BJ (cell line): Measurements from ENCODE around the gene ZFYVE28. TPM values are rescaled to one million over a fixed set of nuclear protein-coding genes. Genes with fewer than 3 reads are reported as not detected.

Source experiments
- CTCF ChIA-PET: fragments of 350-600 bp; formaldehyde crosslinking; extraction: SDS; loops from one replicate; lab custom pipeline; 2021; ENCODE audit warnings: antibody characterized with exemption, inconsistent platforms; lab: Yijun Ruan, JAX
- POLR2A ChIA-PET: fragments of 300-600 bp; sonication (Branson Sonifier 250); formaldehyde crosslinking; extraction: SDS; loops from one replicate; lab custom pipeline; 2021; ENCODE audit warnings: antibody characterized with exemption; lab: Charles Lee
- DNase-seq: peaks from one replicate; pipeline ENCODE4 v3.0.0-alpha.2; 2011; ENCODE audit warnings: low read depth
- H3K27me3 ChIP-seq: 2 replicates; pipeline ENCODE4 v1.6.0; 2011; ENCODE audit warnings: low read length; ENCODE audit not compliant: control insufficient read depth, insufficient read depth
- H3K36me3 ChIP-seq: 2 replicates; pipeline ENCODE4 v1.5.1; 2011; ENCODE audit warnings: low read length; ENCODE audit not compliant: control insufficient read depth, insufficient read depth
- H3K4me3 ChIP-seq: 2 replicates; pipeline ENCODE4 v1.5.1; 2011; ENCODE audit warnings: low read depth, mild to moderate bottlenecking, control low read depth, low read length
- CTCF ChIP-seq: IDR thresholded peaks from 2 replicates; pipeline ENCODE4 v1.5.1; 2011; ENCODE audit warnings: low read depth, mild to moderate bottlenecking, control low read depth, inconsistent platforms, low read length, moderate library complexity; ENCODE audit not compliant: insufficient read depth
- polyA plus RNA-seq: library from polyadenylated mRNA; depleted of rRNA; stranded (reverse); fragments of >200 nt; gene quantifications from 2 replicates; pipeline ENCODE4 v1.2.3, GENCODE V29; 2011

Gene ZFYVE28
- polyA plus RNA-seq, 1 experiment, result 4.4 TPM

GRCh38 chr4:2303121-2303685 lies 115.2 kb downstream of the ZFYVE28 start:
- no peak overlapping the region for H3K4me3 ChIP-seq
- no peak for TF ChIP-seq CTCF
- ChIA-PET CTCF (no interaction called here), POLR2A (no interaction called here)
- H3K36me3 ChIP-seq, result no peaks in the 10 kb centered on the region
- no peak for DNase-seq
- H3K27me3 ChIP-seq, result peaks cover 2% of the 10 kb centered on the region

GRCh38 chr4:2302387-2303119 lies 115.9 kb downstream of the ZFYVE28 start:
- ChIA-PET POLR2A (no interaction called here), CTCF (no interaction called here)
- Histone ChIP-seq H3K36me3 (no peaks in the 10 kb centered on the region), H3K4me3 (no peak overlapping the region), H3K27me3 (peaks cover 2% of the 10 kb centered on the region)
- DNase-seq, result no peak
- TF ChIP-seq CTCF, result no peak

DNA sequence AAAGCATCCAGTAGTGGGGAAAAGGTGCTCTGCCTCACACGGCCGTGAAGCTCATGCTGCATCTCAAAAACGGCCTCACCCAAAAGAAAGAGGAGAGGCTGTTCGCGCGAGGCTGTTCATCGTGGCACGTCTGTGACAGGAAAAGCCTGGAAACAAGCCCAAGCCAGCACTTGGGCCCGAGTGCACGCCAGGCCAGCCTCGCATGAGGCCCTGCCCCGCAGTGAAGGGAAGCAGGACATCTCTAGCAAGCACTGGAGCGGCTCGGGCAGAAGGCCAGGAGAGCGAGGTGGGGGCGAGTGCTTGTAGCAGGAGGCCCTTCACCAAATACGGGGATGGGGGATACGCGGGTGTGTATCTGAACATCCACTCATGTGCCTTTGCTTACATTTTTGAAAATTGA lies 116.6 kb downstream of the ZFYVE28 start:
- no peak for DNase-seq
- TF ChIP-seq CTCF, result no peak
- ChIA-PET CTCF (no interaction called here), POLR2A (no interaction called here)
- no peaks in the 10 kb centered on the region for H3K36me3 ChIP-seq
- H3K27me3 ChIP-seq, result peaks cover 2% of the 10 kb centered on the region
- no peak overlapping the region for H3K4me3 ChIP-seq

- ChIA-PET POLR2A (no interaction called here), CTCF (interaction anchor here (0.6 kb wide), 2 partner anchors 87 to 825 kb away, joined by 3 read pairs; no protein-coding TSS in a partner anchor)
- no peak for TF ChIP-seq CTCF
- no peak for DNase-seq
- peaks cover 2% of the 10 kb centered on the region for H3K27me3 ChIP-seq
- no peak overlapping the region for H3K4me3 ChIP-seq
- no peaks in the 10 kb centered on the region for H3K36me3 ChIP-seq
Observed at GRCh38 chr4:2301225-2301642, 117.2 kb downstream of the ZFYVE28 start.

GRCh38 chr4:2300431-2301224 lies 117.8 kb downstream of the ZFYVE28 start:
- POLR2A ChIA-PET, result no interaction called here
- no peak for TF ChIP-seq CTCF
- DNase-seq, result no peak
- CTCF ChIA-PET, result interaction anchor here (0.6 kb wide), 2 partner anchors 87 to 826 kb away, joined by 3 read pairs; no protein-coding TSS in a partner anchor
- Histone ChIP-seq H3K4me3 (no peak overlapping the region), H3K27me3 (peaks cover 2% of the 10 kb centered on the region), H3K36me3 (no peaks in the 10 kb centered on the region)
